RWPE2 (cell line): Measurements from ENCODE around the gene DLG5.

ENCODE experiments used
- ATAC-seq: fragments of 200-7000 bp; cut with Tn5 transposase; 3 replicates; pipeline ENCODE4 v1.9.1; 2021; ENCODE audit warnings: low read depth
- DNase-seq: peaks from one replicate; pipeline ENCODE4 v3.0.0-alpha.2; 2020; ENCODE audit warnings: low spot score
- H3K27ac ChIP-seq: fragments of 450-650 bp; 2 replicates; pipeline ENCODE4 v1.5.1; 2017; ENCODE audit warnings: mild to moderate bottlenecking; ENCODE audit not compliant: poor library complexity, severe bottlenecking
- H3K27me3 ChIP-seq: fragments of 250-450 bp; sonication (Bioruptor Pico); 2 replicates; pipeline ENCODE4 v1.5.1; 2021; ENCODE audit warnings: mild to moderate bottlenecking, moderate library complexity; ENCODE audit not compliant: insufficient read depth, poor library complexity, severe bottlenecking
- H3K36me3 ChIP-seq: fragments of 250-450 bp; sonication (Bioruptor Pico); 2 replicates; pipeline ENCODE4 v1.5.1; 2020; ENCODE audit warnings: low read depth, mild to moderate bottlenecking, moderate library complexity
- H3K4me1 ChIP-seq: fragments of 250-450 bp; sonication (Bioruptor Pico); 2 replicates; pipeline ENCODE4 v1.5.1; 2021; ENCODE audit warnings: mild to moderate bottlenecking, moderate library complexity; ENCODE audit not compliant: insufficient read depth, poor library complexity, severe bottlenecking
- H3K4me3 ChIP-seq: fragments of 250-450 bp; sonication (Bioruptor Pico); 2 replicates; pipeline ENCODE4 v1.5.1; 2021; ENCODE audit warnings: mild to moderate bottlenecking, moderate library complexity; ENCODE audit not compliant: severe bottlenecking
- H3K9me3 ChIP-seq: fragments of 250-450 bp; sonication (Bioruptor Pico); 2 replicates; pipeline ENCODE4 v1.5.1; 2021; ENCODE audit warnings: mild to moderate bottlenecking, moderate library complexity; ENCODE audit not compliant: severe bottlenecking
- CTCF ChIP-seq: fragments of 450-650 bp; IDR thresholded peaks from one replicate; pipeline ENCODE4 v1.5.1; 2017; ENCODE audit warnings: mild to moderate bottlenecking, moderate library complexity; ENCODE audit not compliant: poor library complexity, severe bottlenecking

DLG5 gene

GRCh38 chr10:77922055-77922454 lies 4.5 kb downstream of the DLG5 start:
- H3K4me3 ChIP-seq: no peak overlapping the region
- no peaks in the 10 kb centered on the region for H3K9me3 ChIP-seq
- peaks cover 34% of the 10 kb centered on the region for H3K4me1 ChIP-seq
- DNase-seq: no peak
- H3K36me3 ChIP-seq: peaks cover 28% of the 10 kb centered on the region
- no peak for ATAC-seq
- peak overlapping the region; percentile 57 for H3K27ac ChIP-seq
- no peak for TF ChIP-seq CTCF
- H3K27me3 ChIP-seq: no peaks in the 10 kb centered on the region

GRCh38 chr10:77921395-77921794 lies 5.2 kb downstream of the DLG5 start:
- TF ChIP-seq CTCF: no peak
- peaks cover 34% of the 10 kb centered on the region for H3K4me1 ChIP-seq
- no peak for ATAC-seq
- no peaks in the 10 kb centered on the region for H3K27me3 ChIP-seq
- peaks cover 28% of the 10 kb centered on the region for H3K36me3 ChIP-seq
- no peak for DNase-seq
- H3K4me3 ChIP-seq: no peak overlapping the region
- no peaks in the 10 kb centered on the region for H3K9me3 ChIP-seq
- H3K27ac ChIP-seq: peak overlapping the region; percentile 57

GRCh38 chr10:77920495-77920894 lies 6.1 kb downstream of the DLG5 start:
- Histone ChIP-seq H3K4me3 (no peak overlapping the region), H3K9me3 (no peaks in the 10 kb centered on the region), H3K27ac (peak overlapping the region; percentile 57), H3K4me1 (peaks cover 34% of the 10 kb centered on the region), H3K36me3 (peaks cover 28% of the 10 kb centered on the region), H3K27me3 (no peaks in the 10 kb centered on the region)
- DNase-seq: no peak
- no peak for ATAC-seq
- no peak for TF ChIP-seq CTCF

- TF ChIP-seq CTCF: no peak
- H3K4me3 ChIP-seq: no peak overlapping the region
- H3K36me3 ChIP-seq: peaks cover 28% of the 10 kb centered on the region
- H3K4me1 ChIP-seq: peaks cover 32% of the 10 kb centered on the region
- ATAC-seq (peak; percentile 96), DNase-seq (no peak)
- no peaks in the 10 kb centered on the region for H3K27me3 ChIP-seq
- H3K27ac ChIP-seq: peak overlapping the region; percentile 57
- H3K9me3 ChIP-seq: no peaks in the 10 kb centered on the region
Observed at GRCh38 chr10:77919713-77920108, 6.8 kb downstream of the DLG5 start.

GRCh38 chr10:77915319-77916105 lies 11.0 kb downstream of the DLG5 start:
- H3K27ac ChIP-seq: no peak overlapping the region
- no peak overlapping the region for H3K4me3 ChIP-seq
- H3K36me3 ChIP-seq: no peaks in the 10 kb centered on the region; the same call in 1 of the 2 replicates
- DNase-seq (no peak), ATAC-seq (no peak)
- TF ChIP-seq CTCF: no peak
- no peaks in the 10 kb centered on the region for H3K9me3 ChIP-seq
- H3K27me3 ChIP-seq: no peaks in the 10 kb centered on the region
- peaks cover 10% of the 10 kb centered on the region for H3K4me1 ChIP-seq
